Hepatocyte (in vitro differentiated cells): Measurements from ENCODE around the gene RPL13.

Experiments
- EZH2phosphoT487 ChIP-seq: fragments of 200-600 bp; sonication (generic); IDR thresholded peaks from one replicate; pipeline ENCODE4 v1.6.1; 2018; ENCODE audit warnings: antibody characterized with exemption, mild to moderate bottlenecking, low read depth, moderate library complexity; ENCODE audit not compliant: unreplicated experiment, severe bottlenecking
- TF ChIP-seq, protein P1 (sequence below): fragments of 200-600 bp; sonication (generic); IDR thresholded peaks from 2 replicates; pipeline ENCODE4 v1.5.1; 2016; ENCODE audit warnings: antibody characterized with exemption, mild to moderate bottlenecking; ENCODE audit not compliant: poor library complexity

DNA sequence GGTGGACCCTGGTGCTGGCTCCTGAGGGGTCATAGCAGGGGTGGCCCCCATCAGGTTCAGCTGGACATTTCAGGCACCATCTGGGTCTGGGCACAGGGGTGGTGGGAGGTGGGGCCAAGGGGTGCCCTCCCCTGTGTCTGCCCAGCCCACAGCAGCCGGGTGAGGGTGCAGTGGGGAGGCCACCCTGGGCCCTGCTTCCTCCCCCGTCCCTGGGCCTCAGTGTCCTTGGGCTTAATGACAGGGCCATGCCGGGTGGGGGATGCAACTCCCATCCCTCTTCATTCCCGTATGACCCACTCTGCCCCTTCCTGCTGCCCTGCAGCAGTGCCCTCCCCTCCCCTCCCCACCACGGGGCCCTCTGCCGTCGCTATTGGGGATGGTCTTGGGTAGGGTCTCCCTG, 25.7 kb downstream of the RPL13 start:
- TF ChIP-seq, protein P1, sequence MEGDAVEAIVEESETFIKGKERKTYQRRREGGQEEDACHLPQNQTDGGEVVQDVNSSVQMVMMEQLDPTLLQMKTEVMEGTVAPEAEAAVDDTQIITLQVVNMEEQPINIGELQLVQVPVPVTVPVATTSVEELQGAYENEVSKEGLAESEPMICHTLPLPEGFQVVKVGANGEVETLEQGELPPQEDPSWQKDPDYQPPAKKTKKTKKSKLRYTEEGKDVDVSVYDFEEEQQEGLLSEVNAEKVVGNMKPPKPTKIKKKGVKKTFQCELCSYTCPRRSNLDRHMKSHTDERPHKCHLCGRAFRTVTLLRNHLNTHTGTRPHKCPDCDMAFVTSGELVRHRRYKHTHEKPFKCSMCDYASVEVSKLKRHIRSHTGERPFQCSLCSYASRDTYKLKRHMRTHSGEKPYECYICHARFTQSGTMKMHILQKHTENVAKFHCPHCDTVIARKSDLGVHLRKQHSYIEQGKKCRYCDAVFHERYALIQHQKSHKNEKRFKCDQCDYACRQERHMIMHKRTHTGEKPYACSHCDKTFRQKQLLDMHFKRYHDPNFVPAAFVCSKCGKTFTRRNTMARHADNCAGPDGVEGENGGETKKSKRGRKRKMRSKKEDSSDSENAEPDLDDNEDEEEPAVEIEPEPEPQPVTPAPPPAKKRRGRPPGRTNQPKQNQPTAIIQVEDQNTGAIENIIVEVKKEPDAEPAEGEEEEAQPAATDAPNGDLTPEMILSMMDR = no peak
- no peak for TF ChIP-seq EZH2phosphoT487
